Measurements from ENCODE around the gene GTF2A1.

DNA sequence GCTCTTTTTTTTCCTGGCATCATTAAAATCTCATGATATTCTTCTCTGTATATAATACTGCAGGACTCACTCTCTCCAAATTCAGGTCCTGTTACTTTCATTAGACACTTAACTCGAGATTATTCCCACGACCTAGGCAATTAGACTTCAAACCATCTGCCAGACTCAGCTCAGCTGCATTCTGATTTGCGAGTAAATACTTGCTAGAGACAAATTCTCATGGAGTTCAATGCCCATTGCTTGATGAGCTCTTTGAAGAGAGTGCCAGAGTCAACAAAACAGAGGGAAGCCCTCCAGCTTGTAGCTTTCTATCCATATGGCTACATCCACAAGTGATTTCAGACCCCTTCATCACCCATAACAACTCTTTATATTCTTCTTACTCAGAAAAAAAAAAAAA, 88.3 kb downstream of the GTF2A1 start:
- no peak for TF ChIP-seq YY1 (IDR thresholded peaks at IDR 0.05; ENCODE audit: insufficient read depth, insufficient read length)
- no peak for TF ChIP-seq ZNF274 (IDR thresholded peaks at IDR 0.05; ENCODE audit: low read depth, low read length)

Data from NT2/D1 (cell line).